Germinal center (tissue), 1 donor: ENCODE results near the gene PSMD8.
"Not testable (repeated sequence)": the region's sequence is repeated elsewhere in the genome, so short reads cannot be mapped to it uniquely, and the experiment has no call there.

Experiments
- DNase-seq: peaks from one replicate; pipeline ENCODE4 v3.0.0; 2012; ENCODE audit warnings: mixed read lengths, low spot score

Gene PSMD8

DNA sequence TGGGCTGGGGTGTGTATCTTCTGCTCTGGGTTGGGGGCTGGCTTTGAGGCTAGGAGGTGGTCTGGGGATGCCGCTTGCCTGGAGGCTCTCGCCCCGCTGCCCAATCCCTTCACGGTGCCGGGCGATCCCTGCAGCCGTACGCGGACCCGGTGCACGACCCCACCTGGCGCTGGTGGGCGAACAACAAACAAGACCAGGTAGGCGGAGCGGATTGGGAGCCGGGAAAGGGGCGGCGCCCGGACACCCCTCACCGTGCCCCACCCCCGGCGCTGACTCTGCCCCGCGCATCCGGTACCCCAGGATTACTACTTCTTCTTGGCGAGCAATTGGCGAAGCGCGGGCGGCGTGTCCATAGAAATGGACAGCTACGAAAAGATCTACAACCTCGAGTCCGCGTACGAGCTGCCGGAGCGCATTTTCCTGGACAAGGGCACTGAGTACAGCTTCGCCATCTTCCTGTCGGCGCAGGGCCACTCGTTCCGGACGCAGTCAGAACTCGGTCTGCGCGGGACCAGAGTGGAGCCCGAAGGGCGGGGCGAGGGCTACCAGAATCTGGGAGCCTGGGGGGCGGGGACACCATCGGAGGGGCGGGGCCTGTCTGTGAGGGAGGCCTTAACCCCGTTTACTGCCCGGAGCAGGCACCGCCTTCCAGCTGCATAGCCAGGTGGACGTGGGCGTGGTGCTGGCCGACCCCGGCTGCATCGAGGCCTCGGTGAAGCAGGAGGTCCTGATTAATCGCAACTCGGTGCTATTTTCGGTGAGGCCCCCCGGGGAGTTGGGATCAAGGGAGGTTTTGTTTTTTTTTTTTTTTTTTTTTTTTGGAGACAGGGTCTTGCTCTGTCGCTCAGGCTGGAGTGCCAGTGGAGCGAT is 12.1 kb upstream of the PSMD8 start:
- peak; percentile 82 for DNase-seq

GRCh38 chr19:38362946-38363688 is 11.3 kb upstream of the PSMD8 start:
- not testable (repeated sequence) for DNase-seq

DNA sequence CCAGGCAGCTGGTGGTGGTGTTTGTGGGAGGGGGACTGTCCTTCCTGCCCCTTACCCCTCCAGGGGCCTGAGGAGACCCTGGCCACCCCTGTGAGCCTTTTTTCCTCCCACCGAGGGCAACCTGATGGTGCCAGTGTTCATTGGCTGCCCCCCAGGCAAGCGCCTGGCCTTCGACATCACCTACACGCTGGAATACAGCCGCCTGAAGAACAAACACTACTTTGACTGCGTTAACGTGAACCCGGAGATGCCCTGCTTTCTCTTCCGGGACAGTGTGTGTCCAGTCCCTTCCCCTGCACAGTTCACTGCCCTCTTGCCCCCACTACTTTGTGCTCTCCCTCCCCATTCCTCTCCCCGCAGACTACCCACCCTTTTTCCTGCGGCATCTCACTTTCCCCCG is 7.3 kb upstream of the PSMD8 start:
- no peak for DNase-seq

DNA sequence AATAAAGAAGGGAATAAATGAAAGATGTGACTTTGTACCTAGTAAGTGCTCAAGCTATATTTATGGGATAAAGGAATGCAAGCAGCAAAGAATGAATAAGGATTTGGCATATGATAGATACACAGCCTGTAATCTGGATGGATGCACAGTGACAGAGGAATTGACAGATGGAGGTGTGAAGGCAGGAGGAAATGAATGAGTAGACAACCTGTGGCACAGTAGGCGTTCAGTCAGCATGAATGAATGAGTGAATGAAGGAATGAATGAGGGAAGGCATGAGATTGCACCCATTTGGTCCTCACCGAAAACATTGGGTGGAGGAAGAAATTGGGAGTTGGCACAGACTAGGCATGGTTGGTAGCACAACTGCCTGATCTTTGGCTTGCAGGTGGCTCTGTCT is 4.8 kb upstream of the PSMD8 start:
- DNase-seq = no peak

- DNase-seq = no peak
These were observed 4.1 kb upstream of the PSMD8 start for GRCh38 chr19:38370299-38370698.

GRCh38 chr19:38371081-38371480 is 3.3 kb upstream of the PSMD8 start:
- DNase-seq = no peak

GRCh38 chr19:38373907-38374331 is 452 bp upstream of the PSMD8 start:
- no peak for DNase-seq

DNA sequence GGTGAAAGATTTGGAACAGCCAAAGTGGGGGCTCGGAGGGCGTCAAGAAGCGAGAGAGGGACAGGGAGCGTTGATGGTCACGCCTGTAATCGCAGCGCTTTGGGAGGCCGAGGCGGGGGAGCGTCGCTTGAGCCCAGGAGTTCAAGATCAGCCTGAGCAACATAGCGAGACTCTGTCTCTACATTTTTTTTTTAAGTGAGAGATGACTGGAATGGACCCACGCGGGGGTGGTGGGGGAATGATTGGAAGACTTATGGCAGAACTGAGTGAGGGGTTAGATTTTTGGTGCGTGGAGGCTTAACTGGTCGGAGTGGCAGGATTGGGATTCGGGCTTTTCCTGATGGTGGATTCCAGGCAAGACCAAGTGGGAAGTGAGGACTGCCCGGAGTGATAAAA is 725 bp downstream of the PSMD8 start:
- DNase-seq = no peak

- DNase-seq = no peak
These were observed 1.4 kb downstream of the PSMD8 start for GRCh38 chr19:38375748-38376147.

DNA sequence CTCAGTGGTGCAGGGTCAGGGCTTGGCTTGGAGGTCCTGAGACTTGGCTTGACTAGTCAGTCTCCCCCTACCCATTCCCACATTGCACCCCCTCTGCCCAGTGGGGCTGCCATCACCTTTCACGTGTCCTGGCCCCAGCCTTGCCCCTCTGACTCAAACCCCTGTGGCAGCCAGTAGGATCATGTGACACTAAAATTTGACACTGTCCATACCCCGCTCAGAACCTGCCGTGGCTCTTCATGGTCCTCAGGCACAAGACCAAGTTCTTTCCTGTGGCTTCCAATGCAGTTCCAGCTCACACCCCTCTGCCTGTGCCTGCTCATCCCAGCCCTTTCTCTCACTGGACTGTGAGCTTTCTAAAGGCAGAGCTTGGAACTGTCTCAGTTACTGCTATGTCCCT is 2.2 kb downstream of the PSMD8 start:
- no peak for DNase-seq

DNA sequence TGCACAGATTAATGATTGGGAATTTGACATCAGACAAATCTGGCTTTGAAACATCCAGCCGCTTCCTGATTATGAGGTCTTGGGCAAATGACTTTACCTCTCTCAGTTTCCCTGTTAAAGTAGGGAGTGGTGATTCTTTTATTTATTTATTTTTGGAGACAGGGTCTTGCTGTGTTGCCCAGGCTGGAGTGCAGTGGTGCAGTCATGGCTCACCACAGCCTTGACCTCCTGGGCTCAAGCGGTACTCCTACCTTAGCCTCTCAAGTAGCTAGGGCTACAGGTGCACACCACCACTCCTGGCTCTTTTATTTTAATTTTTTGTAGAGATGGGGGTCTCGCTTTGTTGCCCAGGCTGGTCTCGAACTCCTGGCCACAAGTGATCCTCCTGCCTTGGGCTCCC is 2.7 kb downstream of the PSMD8 start:
- no peak for DNase-seq

DNA sequence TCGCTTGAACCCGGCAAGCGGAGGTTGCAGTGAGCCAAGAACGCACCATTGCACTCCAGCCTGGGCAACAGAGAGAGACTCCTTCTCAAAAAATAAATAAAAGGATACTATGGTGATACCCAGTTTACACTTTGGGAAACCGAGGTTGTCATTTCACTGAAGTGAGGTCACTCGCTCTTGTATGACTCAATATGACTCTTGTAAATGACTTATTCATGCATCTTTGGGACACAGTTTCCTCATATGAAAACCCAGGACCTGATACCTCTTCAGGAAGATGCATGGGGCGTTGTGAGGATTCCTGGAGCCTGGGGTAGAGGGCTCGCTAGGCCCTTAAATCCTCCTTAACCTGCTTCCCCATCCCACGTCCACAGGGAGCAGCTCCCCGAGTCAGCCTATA is 4.5 kb downstream of the PSMD8 start:
- no peak for DNase-seq

GRCh38 chr19:38381138-38381537 is 6.8 kb downstream of the PSMD8 start:
- DNase-seq = no peak

GRCh38 chr19:38383184-38383583 is 8.8 kb downstream of the PSMD8 start:
- no peak for DNase-seq

DNA sequence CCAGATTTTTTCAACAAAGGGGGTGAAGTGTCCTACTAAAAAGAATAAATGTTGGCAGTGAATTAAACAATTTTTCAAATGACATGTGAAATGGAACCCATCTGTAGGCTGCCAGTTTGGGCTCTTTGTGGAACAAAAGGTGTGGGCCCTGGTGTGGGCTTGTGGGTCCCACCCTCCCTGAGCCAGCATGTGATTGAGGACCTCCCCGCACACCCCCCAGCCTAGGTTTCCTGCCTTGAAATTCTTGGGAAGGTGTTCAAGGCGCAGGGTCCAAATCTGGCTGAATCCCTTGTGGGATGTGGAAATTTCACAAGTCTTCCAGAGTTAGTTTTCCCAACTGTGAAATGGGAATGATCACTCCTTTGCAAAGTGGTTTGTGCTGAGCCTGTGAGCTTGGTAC is 9.4 kb downstream of the PSMD8 start:
- DNase-seq = no peak

- DNase-seq = no peak
These were observed 10.0 kb downstream of the PSMD8 start for GRCh38 chr19:38384209-38385027.

DNA sequence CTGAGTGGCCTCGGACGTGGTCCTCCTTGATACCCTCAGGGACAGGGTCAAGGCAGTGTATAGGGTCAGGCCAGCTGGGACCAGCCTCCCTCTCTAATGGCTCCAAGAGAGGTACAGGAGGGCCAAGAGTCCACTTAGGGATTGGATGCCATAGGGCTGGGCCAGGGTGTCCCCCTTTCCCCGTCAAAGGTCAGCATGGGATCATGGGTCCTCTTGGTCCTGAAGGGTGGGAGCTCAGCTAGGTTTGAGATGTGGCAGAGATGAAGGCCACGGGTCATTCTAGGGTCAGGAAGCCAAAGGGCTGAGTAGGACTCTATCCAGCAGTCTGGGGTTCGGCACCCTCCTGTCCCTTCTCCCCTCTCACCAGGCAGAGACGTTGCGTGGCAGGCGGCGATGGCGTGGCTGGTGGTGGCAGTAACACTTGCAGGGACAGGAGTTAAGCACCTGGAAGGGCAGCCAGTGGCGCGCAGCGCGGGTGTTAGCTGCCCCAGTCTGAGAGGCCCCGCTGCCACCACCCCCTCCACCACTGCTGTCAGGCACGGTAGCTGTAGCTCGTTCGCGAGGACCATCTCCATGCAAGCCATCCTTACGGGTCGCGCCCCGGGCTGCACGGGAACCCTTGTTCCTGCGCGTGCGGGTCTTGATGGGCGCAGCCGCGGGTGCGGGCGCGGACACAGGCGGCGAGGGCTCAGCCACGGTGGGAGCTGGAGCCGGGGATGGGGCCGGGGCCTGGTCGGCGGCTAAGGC is 10.9 kb downstream of the PSMD8 start:
- DNase-seq = no peak

- peak; percentile 49 for DNase-seq
These were observed 11.5 kb downstream of the PSMD8 start for GRCh38 chr19:38385804-38386257.

- DNase-seq = no peak
These were observed 12.1 kb downstream of the PSMD8 start for GRCh38 chr19:38386300-38386970.

DNA sequence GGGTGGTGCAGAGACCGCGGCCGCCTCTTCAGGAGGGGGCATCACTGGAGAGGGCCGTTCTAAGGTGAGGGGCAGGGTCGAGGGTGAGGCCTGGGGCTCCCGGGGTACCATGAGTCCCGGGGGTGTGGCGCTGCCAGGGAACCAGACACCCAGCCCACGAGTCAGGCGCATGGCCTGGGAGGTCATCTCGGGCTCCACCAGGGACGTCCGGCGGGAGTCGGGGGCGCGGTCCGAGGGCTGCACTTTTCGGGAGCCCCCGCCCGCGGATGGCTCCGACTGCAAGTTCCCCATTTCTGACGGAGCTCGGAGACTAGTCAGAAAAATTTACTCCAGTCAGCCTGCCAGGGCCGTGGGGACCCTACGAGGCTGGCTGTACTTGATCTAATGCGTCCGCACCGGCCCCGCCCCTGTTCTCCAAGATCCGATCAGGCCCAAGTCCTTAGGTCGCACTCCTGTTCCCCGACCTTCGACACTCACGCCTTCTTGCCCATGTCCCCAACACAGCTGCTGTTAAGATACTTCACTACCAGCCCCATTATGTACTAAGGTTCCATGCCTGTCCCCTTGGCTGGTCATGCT is 12.7 kb downstream of the PSMD8 start:
- DNase-seq = peak; percentile 40
